OCI-LY3 (cell line): ENCODE measurements around the gene NPAP1.

Experiments used
- CTCF ChIP-seq: fragments of 200-600, 300-600 bp; sonication (generic); IDR thresholded peaks from 2 replicates; pipeline ENCODE4 v1.5.1; 2014; ENCODE audit warnings: antibody characterized with exemption, low read length, low read depth
- EZH2phosphoT487 ChIP-seq: fragments of 200-600 bp; shearing (Covaris generic); IDR thresholded peaks from 2 replicates; pipeline ENCODE4 v1.6.1; 2018; ENCODE audit warnings: antibody characterized with exemption, mixed run types, low read depth

GRCh38 chr15:24678485-24678884 is 2.9 kb downstream of the NPAP1 start:
- TF ChIP-seq CTCF = no peak
- no peak for TF ChIP-seq EZH2phosphoT487
